RPMI7951 (cell line): ENCODE measurements around the gene CHMP3. TPM values are rescaled to one million over a fixed set of nuclear protein-coding genes. Genes with fewer than 3 reads are reported as not detected.
"Not testable (repeated sequence)": the region's sequence is repeated elsewhere in the genome, so short reads cannot be mapped to it uniquely, and the experiment has no call there.

Experiments used
- DNase-seq: peaks from one replicate; pipeline ENCODE4 v3.0.0-alpha.2; 2012; ENCODE audit warnings: low read depth
- total RNA-seq: library from RNA; depleted of rRNA; stranded (reverse); fragments of >200 nt; shearing (Covaris generic); gene quantifications from 2 replicates; pipeline ENCODE4 v1.2.3, GENCODE V29; 2014; rRNA removed

The CHMP3 gene
- total RNA-seq, result 59.9 and 63.3 TPM in 2 replicates

GRCh38 chr2:86562922-86563649, at the start of gene CHMP3:
CHMP3 (minus strand) TSS chr2:86563443; CDS start chr2:86563348, 95 bp downstream.
- peak; percentile 96 for DNase-seq

DNA sequence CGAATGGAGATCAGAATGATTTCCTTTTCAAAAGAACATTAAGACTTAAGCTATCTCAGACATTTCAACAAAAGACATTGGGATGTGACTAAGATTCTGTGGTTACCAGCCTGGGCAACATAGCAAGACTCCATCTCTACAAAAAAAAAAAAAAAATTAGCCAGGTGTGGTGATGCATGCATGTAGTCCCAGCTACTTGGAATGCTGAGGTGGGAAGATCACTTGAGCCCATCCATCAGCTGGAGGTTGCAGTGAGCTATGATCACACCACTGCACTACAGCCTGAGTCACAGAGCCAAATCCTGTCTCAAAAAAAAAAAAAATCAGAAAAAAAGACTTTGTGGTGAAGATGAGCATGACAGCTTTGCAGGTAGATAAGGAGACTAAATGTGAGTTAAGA, 47.6 kb upstream of the CHMP3 start:
- DNase-seq, result no peak

- no peak for DNase-seq
Measured at GRCh38 chr2:86608832-86609410, 45.7 kb upstream of the CHMP3 start.

GRCh38 chr2:86603905-86604304, 40.7 kb upstream of the CHMP3 start:
- no peak for DNase-seq

- no peak for DNase-seq
Measured at GRCh38 chr2:86598966-86599365, 35.7 kb upstream of the CHMP3 start.

DNA sequence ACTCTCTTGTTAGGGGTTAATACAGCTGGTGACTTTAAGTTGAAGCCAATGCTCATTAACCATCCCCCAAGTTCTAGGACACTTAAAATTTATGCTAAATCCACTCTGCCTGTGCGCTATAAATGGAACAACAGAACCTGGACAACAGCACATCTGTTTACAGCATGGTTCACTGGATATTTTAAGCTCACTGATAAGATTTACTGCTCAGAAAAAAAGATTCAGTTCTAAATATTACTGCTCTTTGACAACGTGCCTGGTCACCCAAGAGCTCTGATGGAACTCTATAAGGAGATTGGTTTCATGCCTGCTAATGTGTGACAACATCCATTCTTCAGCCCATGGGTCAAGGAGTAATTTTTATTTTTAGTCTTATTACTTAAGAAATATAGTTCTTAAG, 32.9 kb upstream of the CHMP3 start:
- no peak for DNase-seq

DNA sequence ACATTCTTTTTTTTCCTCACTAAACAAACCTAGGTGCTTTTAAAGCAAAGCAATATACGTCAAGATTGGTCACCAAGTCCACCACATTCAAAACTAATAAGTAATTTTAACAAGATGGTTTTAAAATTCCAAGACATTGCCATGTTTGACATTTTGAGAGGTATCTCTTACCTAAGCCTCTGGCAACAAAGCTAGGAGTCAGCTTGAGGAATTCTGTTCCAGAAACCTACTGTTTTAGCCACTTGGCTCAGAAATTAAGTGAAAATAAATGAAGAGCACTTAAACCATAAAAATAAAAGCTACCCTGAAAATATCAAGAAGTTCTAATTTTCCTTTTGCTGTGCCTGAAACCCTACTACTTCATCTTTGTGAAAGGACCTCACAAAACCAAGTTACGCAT, 30.0 kb upstream of the CHMP3 start:
- no peak for DNase-seq

DNA sequence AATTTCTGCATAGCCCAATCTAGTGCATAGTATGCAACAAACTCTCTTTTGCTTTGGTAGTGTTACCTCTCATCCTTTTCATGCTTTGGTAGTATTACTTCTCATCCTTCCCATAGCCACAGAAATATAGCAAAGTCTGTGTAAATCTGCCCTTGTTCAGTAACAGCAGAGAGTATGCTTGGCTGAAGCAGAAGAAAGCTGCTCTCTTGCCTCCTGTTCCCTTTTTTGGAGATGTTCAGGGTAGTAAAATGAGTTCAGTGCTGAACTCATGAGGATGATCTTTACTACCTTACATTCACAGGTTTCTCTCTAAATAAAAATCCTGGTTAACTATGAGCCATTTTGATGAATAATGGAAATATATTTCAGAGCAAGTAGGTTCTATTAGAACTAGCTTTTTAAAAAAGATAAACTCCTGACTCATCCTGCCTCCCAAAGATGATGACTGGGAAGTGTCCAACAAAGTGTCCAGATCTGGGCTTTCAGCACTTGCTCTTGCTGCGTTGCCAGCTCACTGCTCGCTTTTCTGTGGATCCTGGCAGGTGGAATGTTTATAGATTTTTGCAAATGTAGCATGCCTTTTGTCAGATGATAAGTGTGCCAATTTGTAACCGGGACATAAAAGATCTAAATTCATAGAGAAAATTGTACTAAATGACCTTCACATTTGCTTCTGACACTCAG, 29.4 kb upstream of the CHMP3 start:
- no peak for DNase-seq

GRCh38 chr2:86589701-86590100, 26.5 kb upstream of the CHMP3 start:
- not testable (repeated sequence) for DNase-seq

DNA sequence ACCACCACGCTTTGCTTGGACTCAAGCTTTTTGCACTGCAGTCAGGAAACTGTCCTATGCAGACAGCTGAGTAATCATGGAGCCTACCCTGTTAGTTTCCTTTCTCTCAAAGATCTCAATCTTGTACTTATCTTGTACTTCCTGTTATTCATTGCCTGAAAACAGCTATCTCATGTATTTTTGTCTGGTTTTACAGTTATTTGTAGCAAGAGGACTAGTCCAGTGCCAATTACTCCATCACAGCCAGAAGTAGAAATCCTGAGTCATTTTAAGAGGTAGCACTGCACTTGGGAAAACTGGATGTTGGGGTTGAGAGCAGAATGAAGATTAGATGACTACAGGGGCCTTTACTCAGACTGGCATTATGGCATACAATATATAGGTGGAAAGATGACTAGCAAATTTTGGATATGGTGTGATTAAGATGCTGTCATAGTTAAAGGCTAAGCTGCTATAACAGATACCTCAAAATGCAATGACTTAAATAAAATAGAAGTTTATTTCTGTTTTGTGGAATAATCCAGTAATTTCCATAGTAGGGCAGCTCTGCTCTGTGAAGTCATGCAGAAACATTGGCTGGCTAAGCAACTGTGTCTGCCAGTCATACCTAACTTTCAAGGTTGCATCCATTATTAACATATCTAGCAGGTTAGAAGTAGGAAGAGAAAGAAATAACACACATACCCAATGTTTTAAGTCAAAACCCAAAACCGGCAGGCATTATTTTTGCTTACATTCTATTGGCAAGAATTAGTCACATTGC, 21.1 kb upstream of the CHMP3 start:
- DNase-seq, result peak; percentile 28

DNA sequence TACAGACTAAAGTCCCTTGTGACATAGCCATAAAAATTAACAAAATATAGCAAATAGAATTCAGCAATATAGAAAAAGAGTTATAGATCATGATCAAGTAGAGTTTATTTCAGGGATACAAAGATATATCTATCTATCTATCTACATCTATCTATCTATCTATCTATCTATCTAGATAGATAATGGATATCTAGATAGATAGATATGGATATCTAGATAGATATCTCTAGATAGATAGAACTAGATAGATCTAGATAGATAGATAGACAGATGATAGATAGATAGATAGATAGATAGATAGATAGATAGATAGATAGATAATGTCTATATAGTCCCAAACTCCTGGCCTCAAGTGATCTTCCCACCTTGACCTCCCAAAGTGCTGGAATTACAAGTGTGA, 17.3 kb upstream of the CHMP3 start:
- no peak for DNase-seq

DNA sequence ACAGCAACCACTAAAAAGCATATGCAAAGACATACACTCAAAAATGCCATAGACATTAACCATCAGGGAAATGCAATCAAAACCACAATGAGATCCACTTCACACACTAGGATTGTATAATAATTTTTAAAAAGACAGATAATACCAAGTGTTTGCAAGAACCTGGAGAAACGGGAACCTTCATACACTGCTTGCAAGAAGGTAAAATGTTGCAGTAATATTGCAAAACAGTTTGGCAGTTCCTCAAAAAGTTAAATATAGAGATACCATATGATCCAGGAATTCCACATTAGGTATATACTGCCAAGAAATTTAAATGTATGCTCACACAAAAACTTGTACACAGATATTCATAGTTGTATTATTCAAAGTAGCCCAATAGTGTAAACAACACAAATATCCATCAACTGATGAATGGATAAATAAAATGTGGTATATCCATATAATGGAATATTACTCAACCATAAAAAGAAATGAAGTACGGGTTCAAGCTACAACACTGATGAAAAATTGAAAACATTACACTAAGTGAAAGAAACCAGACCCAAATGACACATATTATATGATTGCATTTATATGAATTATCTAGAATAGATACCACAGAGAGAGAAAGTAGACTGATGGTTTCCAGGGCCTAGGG, 14.7 kb upstream of the CHMP3 start:
- no peak for DNase-seq

DNA sequence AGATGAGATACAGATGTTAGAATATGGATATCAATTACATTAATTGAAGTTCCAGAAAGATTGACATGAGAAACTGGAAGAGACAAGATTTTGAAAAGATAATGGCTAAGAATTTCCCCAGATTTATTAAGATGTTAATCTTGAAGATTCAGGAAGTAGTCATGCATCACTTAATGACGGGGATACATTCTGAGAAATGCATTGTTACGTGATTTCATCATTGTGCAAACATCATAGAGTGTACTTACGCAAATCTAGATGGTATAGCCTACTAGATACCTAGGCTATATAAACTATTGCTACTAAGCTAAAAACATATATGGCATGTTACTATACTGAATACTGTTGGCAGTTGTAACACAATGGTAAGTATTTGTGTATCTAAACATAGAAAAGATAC, 6.8 kb upstream of the CHMP3 start:
- no peak for DNase-seq

- DNase-seq, result no peak
Measured at GRCh38 chr2:86566821-86567190, 3.6 kb upstream of the CHMP3 start.

- no peak for DNase-seq
Measured at GRCh38 chr2:86566158-86566820, 3.0 kb upstream of the CHMP3 start.

- no peak for DNase-seq
Measured at GRCh38 chr2:86563650-86564061, 413 bp upstream of the CHMP3 start.

DNA sequence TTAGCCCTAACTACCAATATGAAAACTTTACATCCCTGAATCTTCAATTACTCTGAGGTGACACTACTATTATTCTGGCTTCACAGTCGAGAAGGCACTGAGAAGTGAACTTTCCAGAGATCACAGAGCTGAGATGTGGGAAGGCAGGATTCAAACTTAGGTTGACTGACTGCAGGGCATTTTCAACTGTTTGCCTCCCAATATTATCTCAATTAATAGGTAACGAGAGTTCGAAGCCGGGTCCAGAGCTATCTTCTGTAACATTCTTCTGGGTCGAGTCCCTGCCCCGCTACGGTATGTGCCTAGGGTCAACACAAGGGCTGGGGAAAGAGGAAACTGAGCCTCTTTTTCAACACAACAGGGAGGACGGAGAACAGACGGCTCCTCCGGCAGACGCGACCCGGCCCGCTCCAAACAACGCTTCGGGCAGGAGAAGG, 740 bp downstream of the CHMP3 start:
- DNase-seq, result no peak

DNA sequence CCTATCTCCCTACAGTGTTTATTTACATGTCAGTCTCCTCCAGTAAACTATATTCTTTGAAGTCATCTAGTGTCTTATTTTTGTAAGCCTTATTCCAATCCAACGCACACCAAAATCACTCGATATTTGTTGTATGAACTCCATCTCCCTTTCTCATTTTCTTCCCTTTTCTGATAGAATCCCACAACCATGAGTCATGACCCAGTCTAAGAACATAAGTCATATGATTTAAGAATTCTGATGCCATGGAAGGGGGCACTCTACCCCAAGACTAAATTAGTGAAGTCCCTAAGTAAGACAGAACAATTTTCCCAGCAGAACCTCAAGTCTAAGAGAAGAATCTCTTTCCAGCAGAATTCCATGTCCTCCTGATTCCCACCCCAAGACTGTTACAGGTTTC, 5.4 kb downstream of the CHMP3 start:
- no peak for DNase-seq

GRCh38 chr2:86556508-86556907, 6.7 kb downstream of the CHMP3 start:
- DNase-seq, result no peak

DNA sequence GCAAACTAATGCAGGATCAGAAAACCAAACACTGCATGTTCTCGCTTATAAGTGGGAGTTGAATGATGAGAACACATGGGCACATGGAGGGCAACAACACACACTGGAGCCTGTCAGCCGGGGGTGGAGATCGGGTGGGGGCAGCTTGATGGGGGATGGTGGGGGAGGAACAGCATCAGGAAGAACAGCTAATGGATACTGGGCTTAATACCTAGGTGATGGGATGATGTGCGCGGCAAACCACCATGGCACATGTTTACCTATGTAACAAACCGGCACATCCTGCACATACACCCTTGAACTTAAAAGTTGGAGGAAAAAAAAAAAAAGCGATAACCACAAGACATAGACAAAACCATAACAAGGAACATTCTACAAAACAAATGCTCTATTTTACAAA, 10.4 kb downstream of the CHMP3 start:
- DNase-seq, result no peak
